ENCODE measurements around the gene KMT2B. TPM values are rescaled to one million over a fixed set of nuclear protein-coding genes. Genes with fewer than 3 reads are reported as not detected.

Gene KMT2B
- total RNA-seq, 4 donors from 2014 or later = 5.0 to 60.8 (median 16.8) TPM

DNA sequence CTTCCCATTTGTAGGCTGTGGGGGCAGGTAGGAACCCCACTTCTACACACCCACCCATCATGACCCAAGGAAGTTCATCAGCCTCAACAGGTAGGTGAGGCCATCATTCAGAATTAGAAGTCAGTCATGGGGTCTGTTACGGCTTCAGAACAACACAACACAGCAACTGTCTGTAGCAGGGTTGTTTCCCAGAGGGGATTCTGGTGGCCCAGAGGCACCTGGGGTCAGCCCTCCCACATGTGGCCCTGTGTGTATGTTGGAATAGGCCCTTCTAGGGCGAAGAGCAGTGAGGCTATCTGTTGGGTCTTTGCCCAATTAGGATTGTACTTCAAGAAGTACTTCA, 21.1 kb downstream of the KMT2B start:
- peaks cover 0 to 10% of the 10 kb centered on the region in 2 donors for H3K4me1 ChIP-seq

DNA sequence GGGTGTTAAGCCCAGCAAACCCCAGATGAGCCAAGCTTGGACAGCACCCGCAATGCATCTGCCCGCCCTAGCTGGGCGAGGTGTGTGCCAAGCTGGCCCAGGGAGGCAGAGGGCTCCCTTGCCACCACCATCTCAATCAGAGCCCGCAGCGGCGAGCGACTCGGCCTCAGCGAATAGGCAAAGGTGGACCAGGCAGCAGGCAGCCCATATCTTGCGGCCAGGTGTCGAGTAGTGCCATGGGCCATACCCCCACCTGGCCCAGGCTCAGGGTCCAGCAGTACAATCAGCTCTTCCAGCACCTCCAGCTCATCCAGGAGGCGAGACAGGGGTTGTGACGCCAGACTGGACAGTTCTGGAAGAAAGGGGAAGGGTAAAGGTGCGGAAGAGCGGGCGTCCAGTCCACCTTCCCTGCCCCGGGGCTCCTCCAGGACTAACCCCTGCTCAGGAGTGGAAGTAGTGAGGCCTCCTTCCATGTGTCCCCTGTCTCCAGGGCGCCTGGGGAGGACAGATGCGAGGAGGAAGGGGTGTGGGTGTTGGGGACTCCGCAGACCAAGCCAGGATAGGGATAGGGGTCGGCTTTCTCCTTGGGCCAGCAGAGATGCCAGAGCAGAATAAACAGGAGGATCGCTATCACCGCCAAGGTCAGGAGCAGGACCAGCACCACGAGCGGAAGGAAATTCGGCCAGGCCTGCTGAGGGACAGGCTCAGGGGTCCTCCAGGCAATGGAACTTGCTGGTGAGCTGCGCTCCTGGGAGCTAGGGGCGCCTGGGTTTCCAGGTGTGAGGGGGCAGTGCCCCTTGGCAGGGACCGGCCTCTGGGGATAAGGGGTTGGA, 21.7 kb downstream of the KMT2B start:
- H3K4me1 ChIP-seq = peaks cover 0 to 10% of the 10 kb centered on the region in 2 donors
- peak overlapping the region; percentile 60 to 62 for H3K4me3 ChIP-seq
- peak overlapping the region in 1 of 2 donors; percentile 82 for H3K27ac ChIP-seq
- intact Hi-C loops (cut with DNase I; ENCODE audit: low total_unique reads) = no loop called here
- TF ChIP-seq POLR2A (IDR thresholded peaks at IDR 0.05) = no peak
- TF ChIP-seq, protein P1, sequence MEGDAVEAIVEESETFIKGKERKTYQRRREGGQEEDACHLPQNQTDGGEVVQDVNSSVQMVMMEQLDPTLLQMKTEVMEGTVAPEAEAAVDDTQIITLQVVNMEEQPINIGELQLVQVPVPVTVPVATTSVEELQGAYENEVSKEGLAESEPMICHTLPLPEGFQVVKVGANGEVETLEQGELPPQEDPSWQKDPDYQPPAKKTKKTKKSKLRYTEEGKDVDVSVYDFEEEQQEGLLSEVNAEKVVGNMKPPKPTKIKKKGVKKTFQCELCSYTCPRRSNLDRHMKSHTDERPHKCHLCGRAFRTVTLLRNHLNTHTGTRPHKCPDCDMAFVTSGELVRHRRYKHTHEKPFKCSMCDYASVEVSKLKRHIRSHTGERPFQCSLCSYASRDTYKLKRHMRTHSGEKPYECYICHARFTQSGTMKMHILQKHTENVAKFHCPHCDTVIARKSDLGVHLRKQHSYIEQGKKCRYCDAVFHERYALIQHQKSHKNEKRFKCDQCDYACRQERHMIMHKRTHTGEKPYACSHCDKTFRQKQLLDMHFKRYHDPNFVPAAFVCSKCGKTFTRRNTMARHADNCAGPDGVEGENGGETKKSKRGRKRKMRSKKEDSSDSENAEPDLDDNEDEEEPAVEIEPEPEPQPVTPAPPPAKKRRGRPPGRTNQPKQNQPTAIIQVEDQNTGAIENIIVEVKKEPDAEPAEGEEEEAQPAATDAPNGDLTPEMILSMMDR (IDR thresholded peaks at IDR 0.05) = no peak
- H3K9me3 ChIP-seq = no peaks in the 10 kb centered on the region
- H3K36me3 ChIP-seq = no peaks in the 10 kb centered on the region
- DNase-seq = no peak
- no peaks in the 10 kb centered on the region for H3K27me3 ChIP-seq

More for the DNA sequence above, 21.1 kb downstream of the KMT2B start:
- Histone ChIP-seq H3K4me3 (no peak overlapping the region), H3K27ac (no peak overlapping the region), H3K27me3 (no peaks in the 10 kb centered on the region), H3K36me3 (no peaks in the 10 kb centered on the region), H3K9me3 (no peaks in the 10 kb centered on the region)
- no peak for DNase-seq
- intact Hi-C loops (cut with DNase I; ENCODE audit: low total_unique reads) = no loop called here
- TF ChIP-seq POLR2A (IDR thresholded peaks at IDR 0.05) = no peak
- TF ChIP-seq, protein P1 (IDR thresholded peaks at IDR 0.05) = no peak

DNA sequence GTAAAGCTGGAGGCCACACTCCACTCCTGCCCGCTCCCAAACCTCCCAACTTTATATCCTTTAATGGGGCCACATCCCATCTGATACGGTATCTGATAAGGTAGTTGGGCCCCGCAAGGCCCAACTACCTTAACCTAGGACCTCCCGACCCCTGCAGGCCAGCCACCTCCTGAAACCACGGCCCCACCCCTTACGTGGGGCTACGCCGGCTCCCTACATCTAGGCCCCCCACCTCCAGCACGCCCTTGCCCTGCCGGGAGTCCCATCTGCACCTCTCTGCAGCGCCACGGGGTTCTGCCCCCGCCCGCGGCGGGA, 22.3 kb downstream of the KMT2B start:
- Histone ChIP-seq H3K36me3 (no peaks in the 10 kb centered on the region), H3K4me1 (peaks cover 0 to 10% of the 10 kb centered on the region in 2 donors), H3K4me3 (peak overlapping the region; percentile 60 to 62), H3K27ac (peak overlapping the region; percentile 56 to 82), H3K9me3 (no peaks in the 10 kb centered on the region), H3K27me3 (no peaks in the 10 kb centered on the region)
- TF ChIP-seq POLR2A (IDR thresholded peaks at IDR 0.05) = no peak
- TF ChIP-seq, protein P1 (IDR thresholded peaks at IDR 0.05) = no peak
- intact Hi-C loops (cut with DNase I; ENCODE audit: low total_unique reads) = no loop called here
- no peak for DNase-seq

DNA sequence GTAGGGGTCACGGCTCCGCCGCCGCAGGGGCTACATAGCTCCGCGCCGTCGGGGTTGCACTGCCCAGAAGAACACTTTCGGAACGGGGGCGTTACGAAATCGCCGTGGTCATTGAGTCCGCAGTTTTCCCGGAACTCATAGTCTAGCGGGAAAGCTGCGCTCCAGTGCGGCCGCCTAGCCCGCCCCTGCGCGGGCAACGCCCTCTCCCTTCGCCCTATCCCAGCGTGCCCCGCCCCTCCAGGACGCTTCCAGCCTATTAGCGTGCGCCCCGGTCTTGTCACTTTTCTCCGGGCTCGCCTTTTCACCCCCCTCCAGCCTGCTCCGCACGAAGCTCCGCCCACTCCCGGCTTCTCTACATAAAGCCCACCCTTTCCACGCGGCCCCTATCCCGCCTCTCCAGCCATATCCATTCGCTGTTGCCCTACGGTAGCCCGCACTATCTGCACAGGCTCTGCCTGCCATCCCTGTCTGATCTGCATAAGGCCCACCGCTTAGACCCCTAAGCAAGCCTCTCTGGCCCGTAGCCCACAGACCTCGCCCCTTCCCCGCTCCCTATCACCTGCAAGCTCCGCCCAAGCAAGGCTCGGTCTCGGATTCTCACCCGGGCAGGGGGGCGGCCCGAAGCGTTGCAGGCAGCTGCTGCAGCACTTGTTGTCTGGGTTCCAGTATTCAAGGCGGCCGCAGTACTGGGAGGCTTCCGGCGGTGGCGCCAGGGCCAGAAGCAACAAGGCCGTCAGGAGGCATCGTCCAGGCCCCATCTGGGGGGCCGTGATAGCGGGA, 22.8 kb downstream of the KMT2B start:
- Histone ChIP-seq H3K27ac (peak overlapping the region; percentile 56 to 82), H3K9me3 (no peaks in the 10 kb centered on the region), H3K27me3 (no peaks in the 10 kb centered on the region), H3K36me3 (no peaks in the 10 kb centered on the region), H3K4me3 (peak overlapping the region; percentile 60 to 62), H3K4me1 (peaks cover 0 to 10% of the 10 kb centered on the region in 2 donors)
- TF ChIP-seq POLR2A (IDR thresholded peaks at IDR 0.05) = peak; percentile 12 to 22
- TF ChIP-seq, protein P1 (IDR thresholded peaks at IDR 0.05) = no peak
- DNase-seq = peak; percentile 98
- intact Hi-C loops (cut with DNase I; ENCODE audit: low total_unique reads) = no loop called here

DNA sequence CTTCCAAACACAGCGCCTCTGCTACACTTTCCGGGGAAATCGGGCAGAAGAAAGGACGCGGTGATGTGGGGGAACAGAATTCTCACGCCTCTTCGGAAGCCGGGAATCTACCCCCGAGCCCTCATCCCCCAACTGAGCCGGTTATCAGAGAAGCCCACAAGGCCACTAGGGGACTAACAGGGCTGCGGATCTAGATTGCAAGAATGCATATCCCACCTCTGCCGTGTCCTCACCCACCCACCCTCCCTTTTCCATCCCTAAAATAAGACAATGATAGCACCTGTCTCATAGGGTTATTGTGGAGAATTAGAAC, 23.4 kb downstream of the KMT2B start:
- TF ChIP-seq, protein P1 (IDR thresholded peaks at IDR 0.05) = no peak
- no peak for TF ChIP-seq POLR2A (IDR thresholded peaks at IDR 0.05)
- peak overlapping the region; percentile 42 to 69 for H3K27ac ChIP-seq
- DNase-seq = no peak
- H3K4me3 ChIP-seq = peak overlapping the region; percentile 60 to 62
- intact Hi-C loops (cut with DNase I; ENCODE audit: low total_unique reads) = no loop called here
- peaks cover 2 to 14% of the 10 kb centered on the region in 2 donors for H3K4me1 ChIP-seq
- no peaks in the 10 kb centered on the region for H3K27me3 ChIP-seq
- no peaks in the 10 kb centered on the region for H3K36me3 ChIP-seq
- H3K9me3 ChIP-seq = no peaks in the 10 kb centered on the region

Measured in uterus (tissue), 4 donors.